HG02642 (cell line): ENCODE measurements around the gene WDPCP.
"Not testable (repeated sequence)": the region's sequence is repeated elsewhere in the genome, so short reads cannot be mapped to it uniquely, and the experiment has no call there.

ENCODE experiments used
- ATAC-seq: cut with Tn5 transposase; IDR thresholded peaks from one replicate; pipeline ENCODE4 v1.9.1; 2021; ENCODE audit warnings: mild to moderate bottlenecking; ENCODE audit not compliant: unreplicated experiment, poor library complexity

Gene WDPCP

GRCh38 chr2:63286520-63286919 lies 301.8 kb downstream of the WDPCP start:
- ATAC-seq = not testable (repeated sequence)

- ATAC-seq = no peak
Measured at GRCh38 chr2:63283273-63283672, 305.0 kb downstream of the WDPCP start.

- ATAC-seq = no peak
Measured at GRCh38 chr2:63272560-63272959, 315.7 kb downstream of the WDPCP start.

- ATAC-seq = no peak
Measured at GRCh38 chr2:63270717-63271116, 317.6 kb downstream of the WDPCP start.

GRCh38 chr2:63268946-63269345 lies 319.3 kb downstream of the WDPCP start:
- no peak for ATAC-seq

- ATAC-seq = no peak
Measured at GRCh38 chr2:63261137-63261621, 327.1 kb downstream of the WDPCP start.

GRCh38 chr2:63257473-63257872 lies 330.8 kb downstream of the WDPCP start:
- ATAC-seq = no peak

GRCh38 chr2:63249161-63249560 lies 339.1 kb downstream of the WDPCP start:
- no peak for ATAC-seq

- no peak for ATAC-seq
Measured at GRCh38 chr2:63242747-63243146, 345.5 kb downstream of the WDPCP start.

GRCh38 chr2:63225964-63226686 lies 362.2 kb downstream of the WDPCP start:
- ATAC-seq = no peak

GRCh38 chr2:63218800-63219526 lies 369.3 kb downstream of the WDPCP start:
- no peak for ATAC-seq

- ATAC-seq = no peak
Measured at GRCh38 chr2:63195310-63195709, 393.0 kb downstream of the WDPCP start.

GRCh38 chr2:63194175-63194574 lies 394.1 kb downstream of the WDPCP start:
- ATAC-seq = no peak

- no peak for ATAC-seq
Measured at GRCh38 chr2:63192889-63193774, 395.1 kb downstream of the WDPCP start.

- no peak for ATAC-seq
Measured at GRCh38 chr2:63192169-63192888, 395.9 kb downstream of the WDPCP start.

GRCh38 chr2:63189026-63189425 lies 399.3 kb downstream of the WDPCP start:
- ATAC-seq = peak; percentile 70

- no peak for ATAC-seq
Measured at GRCh38 chr2:63186331-63186730, 401.9 kb downstream of the WDPCP start.

GRCh38 chr2:63163161-63163820 lies 425.0 kb downstream of the WDPCP start:
- no peak for ATAC-seq

- no peak for ATAC-seq
Measured at GRCh38 chr2:63159262-63159661, 429.0 kb downstream of the WDPCP start.

GRCh38 chr2:63136683-63137082 lies 451.6 kb downstream of the WDPCP start:
- ATAC-seq = not testable (repeated sequence)
